Caco-2 (cell line): Measurements from ENCODE around the gene NPAT. TPM values are rescaled to one million over a fixed set of nuclear protein-coding genes. Genes with fewer than 3 reads are reported as not detected.

Experiments used
- BruUV-seq: library from RNA; stranded (reverse); fragments of 400-500 nt; replicated peaks from 2 replicates; lab custom pipeline; 2021; lab: Mats Ljungman, UMichigan
- CTCF ChIA-PET: fragments of 300-600 bp; sonication (Branson Sonifier 250); formaldehyde crosslinking; loops from one replicate; lab custom pipeline; 2022; ENCODE audit warnings: antibody characterized with exemption; lab: Charles Lee
- POLR2A ChIA-PET: fragments of 300-600 bp; sonication (Branson Sonifier 250); formaldehyde crosslinking; loops from one replicate; lab custom pipeline; 2022; ENCODE audit warnings: antibody characterized with exemption; lab: Charles Lee
- DNase-seq, 2 experiments: peaks; one replicate each; pipeline versions ENCODE4 v3.0.0 to v3.0.0-alpha.2; 2020 to 2022
- H3K27me3 ChIP-seq: replicated peaks from 2 replicates; pipeline ENCODE4 v1.6.0; 2011; ENCODE audit warnings: low read length; ENCODE audit not compliant: control insufficient read depth, insufficient read depth
- H3K36me3 ChIP-seq: 2 replicates; pipeline ENCODE4 v1.5.1; 2011; ENCODE audit warnings: low read length; ENCODE audit not compliant: control insufficient read depth, insufficient read depth
- H3K4me1 ChIP-seq: fragments of 250-450 bp; sonication (Bioruptor Pico); 2 replicates; pipeline ENCODE4 v1.5.1; 2020; ENCODE audit warnings: mild to moderate bottlenecking
- H3K4me3 ChIP-seq: 2 replicates; pipeline ENCODE4 v1.5.1; 2011; ENCODE audit warnings: low read depth, mild to moderate bottlenecking, control low read depth, low read length
- H3K9me3 ChIP-seq: fragments of 250-450 bp; sonication (Bioruptor Pico); 2 replicates; pipeline ENCODE4 v1.5.1; 2020; ENCODE audit warnings: mild to moderate bottlenecking, moderate library complexity
- H3K27ac Mint-ChIP-seq: one replicate; pipeline ENCODE4 v1.8.0; 2022; ENCODE audit warnings: mixed read lengths; ENCODE audit not compliant: unreplicated experiment
- H3K27me3 Mint-ChIP-seq: one replicate; pipeline ENCODE4 v1.8.0; 2022; ENCODE audit warnings: mixed read lengths; ENCODE audit not compliant: insufficient read depth, unreplicated experiment
- H3K36me3 Mint-ChIP-seq: one replicate; pipeline ENCODE4 v1.8.0; 2022; ENCODE audit warnings: mild to moderate bottlenecking, mixed read lengths; ENCODE audit not compliant: insufficient read depth, unreplicated experiment
- H3K4me1 Mint-ChIP-seq: one replicate; pipeline ENCODE4 v1.8.0; 2022; ENCODE audit warnings: low read depth, mixed read lengths; ENCODE audit not compliant: unreplicated experiment
- H3K4me3 Mint-ChIP-seq: one replicate; pipeline ENCODE4 v1.8.0; 2022; ENCODE audit warnings: mild to moderate bottlenecking, moderate library complexity, mixed read lengths; ENCODE audit not compliant: unreplicated experiment
- H3K9me3 Mint-ChIP-seq: one replicate; pipeline ENCODE4 v1.8.0; 2022; ENCODE audit warnings: mixed read lengths; ENCODE audit not compliant: unreplicated experiment
- intact Hi-C: fragments of 100-400 bp; cut with micrococcal nuclease; formaldehyde crosslinking; loops from one replicate; pipeline ENCODE4 v1.10.0; 2022; ENCODE audit not compliant: unreplicated experiment
- total RNA-seq: library from RNA; stranded (reverse); gene quantifications from 2 replicates; pipeline ENCODE4 v1.2.3, GENCODE V29; 2022
- TF ChIP-seq, protein P1 (sequence below), 2 experiments: fragments of 200-600 bp in 1 of 2; IDR thresholded peaks; 1 replicate in 1 of 2; 2 replicates in 1 of 2; pipeline versions ENCODE4 v1.5.1 to v1.8.0; 2011 to 2022; ENCODE audit warnings: antibody characterized with exemption in 1 of 2, control low read depth in 1 of 2, inconsistent platforms in 1 of 2, low read depth in 1 of 2, low read length in 1 of 2, mild to moderate bottlenecking in 1 of 2, moderate library complexity in 1 of 2; ENCODE audit not compliant: insufficient read depth in 1 of 2, severe bottlenecking in 1 of 2, unreplicated experiment in 1 of 2

NPAT gene
- total RNA-seq, 1 experiment from 2014 or later: 29.5 TPM

DNA sequence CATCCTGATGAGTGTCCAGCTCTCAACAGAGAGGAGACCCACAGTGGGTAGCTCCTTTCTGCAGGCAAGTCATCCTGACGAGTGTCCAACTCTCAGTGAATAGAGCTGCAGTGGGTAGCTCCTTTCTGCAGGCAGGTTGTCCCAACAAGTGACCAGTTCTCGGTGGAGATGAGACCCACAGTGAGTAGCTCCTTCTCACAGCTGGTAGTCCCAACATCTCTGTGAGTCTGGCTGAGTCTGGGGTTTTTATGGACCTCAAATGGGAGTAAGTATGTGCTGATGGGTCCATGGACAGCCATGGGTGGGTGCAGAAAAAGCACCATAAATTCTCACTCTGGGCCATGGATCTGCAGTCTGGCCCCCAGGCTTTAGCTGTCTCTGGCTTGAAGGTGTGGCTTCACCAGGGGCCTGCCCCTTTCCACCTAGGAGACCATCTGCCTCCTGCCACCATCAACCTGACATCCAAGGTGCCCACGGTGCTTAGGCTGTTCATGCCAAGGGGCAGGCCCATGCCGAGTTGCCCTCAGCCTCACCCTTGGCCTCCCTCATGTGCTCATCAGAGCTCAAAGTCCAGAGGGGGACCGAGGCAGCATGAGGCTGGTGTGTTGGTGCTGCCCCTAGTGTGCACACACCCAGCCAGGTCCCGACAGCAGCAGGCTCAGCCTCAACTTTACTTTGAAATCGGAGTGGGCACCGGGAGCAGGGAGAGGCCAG is 15.3 kb downstream of the NPAT start:
- Mint-ChIP-seq H3K9me3 (peaks cover 31% of the 10 kb centered on the region), H3K27ac (no peak overlapping the region), H3K27me3 (no peaks in the 10 kb centered on the region), H3K4me3 (no peak overlapping the region), H3K36me3 (peaks cover 82% of the 10 kb centered on the region), H3K4me1 (no peaks in the 10 kb centered on the region)
- DNase-seq: no peak
- Histone ChIP-seq H3K9me3 (peaks cover 37% of the 10 kb centered on the region), H3K4me3 (no peak overlapping the region), H3K36me3 (peaks cover 24% of the 10 kb centered on the region), H3K4me1 (no peaks in the 10 kb centered on the region), H3K27me3 (no peaks in the 10 kb centered on the region)
- intact Hi-C loops: no loop called here
- no TSS peak for BruUV-seq
- TF ChIP-seq, protein P1, sequence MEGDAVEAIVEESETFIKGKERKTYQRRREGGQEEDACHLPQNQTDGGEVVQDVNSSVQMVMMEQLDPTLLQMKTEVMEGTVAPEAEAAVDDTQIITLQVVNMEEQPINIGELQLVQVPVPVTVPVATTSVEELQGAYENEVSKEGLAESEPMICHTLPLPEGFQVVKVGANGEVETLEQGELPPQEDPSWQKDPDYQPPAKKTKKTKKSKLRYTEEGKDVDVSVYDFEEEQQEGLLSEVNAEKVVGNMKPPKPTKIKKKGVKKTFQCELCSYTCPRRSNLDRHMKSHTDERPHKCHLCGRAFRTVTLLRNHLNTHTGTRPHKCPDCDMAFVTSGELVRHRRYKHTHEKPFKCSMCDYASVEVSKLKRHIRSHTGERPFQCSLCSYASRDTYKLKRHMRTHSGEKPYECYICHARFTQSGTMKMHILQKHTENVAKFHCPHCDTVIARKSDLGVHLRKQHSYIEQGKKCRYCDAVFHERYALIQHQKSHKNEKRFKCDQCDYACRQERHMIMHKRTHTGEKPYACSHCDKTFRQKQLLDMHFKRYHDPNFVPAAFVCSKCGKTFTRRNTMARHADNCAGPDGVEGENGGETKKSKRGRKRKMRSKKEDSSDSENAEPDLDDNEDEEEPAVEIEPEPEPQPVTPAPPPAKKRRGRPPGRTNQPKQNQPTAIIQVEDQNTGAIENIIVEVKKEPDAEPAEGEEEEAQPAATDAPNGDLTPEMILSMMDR (IDR thresholded peaks at IDR 0.05; ENCODE audit: insufficient read depth in 1 of 2, low read depth in 1 of 2, low read length in 1 of 2, severe bottlenecking in 1 of 2, unreplicated experiment in 1 of 2): no peak
- ChIA-PET CTCF (interaction anchor here (0.6 to 1.2 kb wide), 2 partner anchors 12 to 16 kb away, joined by 4 to 6 read pairs; partner anchors contain the start of genes ATM and NPAT), POLR2A (no interaction called here)

DNA sequence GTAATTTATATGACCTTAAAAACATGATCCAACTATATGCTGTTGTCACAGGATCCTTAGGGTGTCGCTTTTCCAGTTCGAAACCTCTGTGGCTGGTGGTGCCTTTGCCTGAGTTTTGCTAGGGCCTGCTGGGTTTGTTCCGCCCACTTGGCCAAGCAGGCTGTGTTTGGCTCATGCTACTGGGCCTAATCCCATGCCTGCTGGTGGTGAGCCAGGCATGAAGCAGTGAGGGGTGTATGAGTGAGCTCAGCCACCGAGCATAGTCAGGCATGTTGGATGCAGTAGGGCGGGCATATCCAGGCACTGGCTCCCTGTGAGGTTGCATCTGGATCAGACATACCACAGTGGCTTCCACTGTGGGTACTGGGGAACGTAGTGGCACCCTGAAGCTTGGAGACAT is 16.3 kb downstream of the NPAT start:
- TF ChIP-seq, protein P1 (IDR thresholded peaks at IDR 0.05; ENCODE audit: insufficient read depth in 1 of 2, low read depth in 1 of 2, low read length in 1 of 2, severe bottlenecking in 1 of 2, unreplicated experiment in 1 of 2): no peak
- H3K27me3 Mint-ChIP-seq: no peaks in the 10 kb centered on the region
- peaks cover 73% of the 10 kb centered on the region for H3K36me3 Mint-ChIP-seq
- no peaks in the 10 kb centered on the region for H3K27me3 ChIP-seq
- POLR2A ChIA-PET: no interaction called here
- no peak for DNase-seq
- BruUV-seq: no TSS peak
- peaks cover 31% of the 10 kb centered on the region for H3K9me3 Mint-ChIP-seq
- no peaks in the 10 kb centered on the region for H3K4me1 Mint-ChIP-seq
- peaks cover 26% of the 10 kb centered on the region for H3K36me3 ChIP-seq
- H3K9me3 ChIP-seq: peaks cover 37% of the 10 kb centered on the region
- H3K4me1 ChIP-seq: no peaks in the 10 kb centered on the region
- intact Hi-C loops: no loop called here
- no peak overlapping the region for H3K4me3 Mint-ChIP-seq
- CTCF ChIA-PET: interaction anchor here (1.2 kb wide), 1 partner anchor 17 kb away, joined by 6 read pairs; the partner anchor contains the start of genes ATM and NPAT
- H3K27ac Mint-ChIP-seq: no peak overlapping the region
- no peak overlapping the region for H3K4me3 ChIP-seq

DNA sequence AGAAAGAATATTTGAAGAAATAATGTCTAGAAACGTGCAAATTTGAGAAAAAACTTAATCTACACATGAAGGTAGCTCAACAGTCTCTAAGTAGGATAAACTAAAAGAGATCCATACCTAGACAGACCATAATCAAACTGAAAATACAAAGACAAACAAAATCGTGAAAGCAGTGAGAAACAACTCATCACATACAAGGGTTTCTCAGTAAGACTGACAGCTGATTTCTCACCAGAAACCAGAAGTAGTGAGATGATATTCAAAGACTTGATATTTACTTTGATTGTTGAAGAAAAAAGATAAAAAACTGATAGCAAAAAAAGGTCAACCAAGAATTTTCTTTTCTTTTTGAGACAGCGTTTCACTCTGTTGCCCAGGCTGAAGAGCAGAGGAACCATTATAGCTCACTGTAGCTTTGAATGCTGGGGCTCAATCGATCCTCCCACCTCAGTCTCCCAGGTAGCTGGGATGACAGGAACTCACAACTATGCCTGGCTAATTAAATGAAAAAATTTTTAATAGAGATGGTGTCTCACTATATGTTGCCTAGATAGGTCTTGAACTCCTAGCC is 17.4 kb downstream of the NPAT start:
- BruUV-seq: no TSS peak
- DNase-seq: no peak
- peaks cover 26% of the 10 kb centered on the region for H3K36me3 ChIP-seq
- Mint-ChIP-seq H3K36me3 (peaks cover 65% of the 10 kb centered on the region), H3K27ac (no peak overlapping the region), H3K4me3 (no peak overlapping the region), H3K9me3 (peaks cover 31% of the 10 kb centered on the region), H3K4me1 (no peaks in the 10 kb centered on the region), H3K27me3 (no peaks in the 10 kb centered on the region)
- TF ChIP-seq, protein P1 (IDR thresholded peaks at IDR 0.05; ENCODE audit: insufficient read depth in 1 of 2, low read depth in 1 of 2, low read length in 1 of 2, severe bottlenecking in 1 of 2, unreplicated experiment in 1 of 2): no peak
- no peak overlapping the region for H3K4me3 ChIP-seq
- H3K9me3 ChIP-seq: peaks cover 37% of the 10 kb centered on the region
- ChIA-PET CTCF (interaction anchor here (0.6 kb wide), 1 partner anchor 56 kb away, joined by 5 read pairs; no protein-coding TSS in a partner anchor), POLR2A (no interaction called here)
- no peaks in the 10 kb centered on the region for H3K27me3 ChIP-seq
- intact Hi-C loops: no loop called here
- H3K4me1 ChIP-seq: no peaks in the 10 kb centered on the region
